ENCODE results near the gene TPST2. TPM values are rescaled to one million over a fixed set of nuclear protein-coding genes. Genes with fewer than 3 reads are reported as not detected.
A peak's percentile ranks its signal among the peaks of the same experiment; 100 is the strongest.

TPST2 gene
- total and polyA plus RNA-seq, 9 of the 15 experiments (the other 6 are each of a cell fraction or from before 2014, with no cell fraction given), result 14.2 to 123 (median 60.1) TPM

DNA sequence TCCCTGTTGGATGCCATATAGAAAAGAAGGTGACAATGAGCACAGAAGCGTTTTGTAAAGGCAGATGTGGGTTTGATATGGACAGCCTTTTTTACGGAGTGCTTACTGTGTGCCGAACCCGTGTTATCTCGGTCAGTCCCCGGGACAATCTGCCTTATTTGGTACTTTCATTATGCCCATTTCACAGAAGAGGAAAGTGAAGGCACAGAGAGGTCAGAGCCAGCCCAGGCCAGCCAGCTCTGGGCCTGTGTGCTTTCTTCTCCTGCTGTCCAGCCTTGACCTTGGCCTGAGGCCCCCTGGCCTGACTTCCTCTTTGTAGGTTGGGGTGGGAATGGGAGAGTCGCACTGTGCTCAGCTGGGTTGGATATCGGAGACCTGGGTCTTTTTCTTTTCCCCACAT is 28.5 kb upstream of the TPST2 start (continued):
- TF ChIP-seq, protein P1, sequence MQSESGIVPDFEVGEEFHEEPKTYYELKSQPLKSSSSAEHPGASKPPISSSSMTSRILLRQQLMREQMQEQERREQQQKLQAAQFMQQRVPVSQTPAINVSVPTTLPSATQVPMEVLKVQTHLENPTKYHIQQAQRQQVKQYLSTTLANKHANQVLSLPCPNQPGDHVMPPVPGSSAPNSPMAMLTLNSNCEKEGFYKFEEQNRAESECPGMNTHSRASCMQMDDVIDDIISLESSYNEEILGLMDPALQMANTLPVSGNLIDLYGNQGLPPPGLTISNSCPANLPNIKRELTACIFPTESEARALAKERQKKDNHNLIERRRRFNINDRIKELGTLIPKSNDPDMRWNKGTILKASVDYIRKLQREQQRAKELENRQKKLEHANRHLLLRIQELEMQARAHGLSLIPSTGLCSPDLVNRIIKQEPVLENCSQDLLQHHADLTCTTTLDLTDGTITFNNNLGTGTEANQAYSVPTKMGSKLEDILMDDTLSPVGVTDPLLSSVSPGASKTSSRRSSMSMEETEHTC (IDR thresholded peaks at IDR 0.05), result no peak
- TF ChIP-seq BCOR (IDR thresholded peaks at IDR 0.05) (peak; percentile 99), HNRNPK (IDR thresholded peaks at IDR 0.05; ENCODE audit: low read depth, low read length, poor library complexity, severe bottlenecking) (no peak), CBX2 (IDR thresholded peaks at IDR 0.05; ENCODE audit: insufficient read depth, low read length, poor library complexity, severe bottlenecking) (no peak), LARP7 (IDR thresholded peaks at IDR 0.05) (no peak), SMARCA5 (IDR thresholded peaks at IDR 0.05) (peak; percentile 95)
- TF ChIP-seq, protein P2, sequence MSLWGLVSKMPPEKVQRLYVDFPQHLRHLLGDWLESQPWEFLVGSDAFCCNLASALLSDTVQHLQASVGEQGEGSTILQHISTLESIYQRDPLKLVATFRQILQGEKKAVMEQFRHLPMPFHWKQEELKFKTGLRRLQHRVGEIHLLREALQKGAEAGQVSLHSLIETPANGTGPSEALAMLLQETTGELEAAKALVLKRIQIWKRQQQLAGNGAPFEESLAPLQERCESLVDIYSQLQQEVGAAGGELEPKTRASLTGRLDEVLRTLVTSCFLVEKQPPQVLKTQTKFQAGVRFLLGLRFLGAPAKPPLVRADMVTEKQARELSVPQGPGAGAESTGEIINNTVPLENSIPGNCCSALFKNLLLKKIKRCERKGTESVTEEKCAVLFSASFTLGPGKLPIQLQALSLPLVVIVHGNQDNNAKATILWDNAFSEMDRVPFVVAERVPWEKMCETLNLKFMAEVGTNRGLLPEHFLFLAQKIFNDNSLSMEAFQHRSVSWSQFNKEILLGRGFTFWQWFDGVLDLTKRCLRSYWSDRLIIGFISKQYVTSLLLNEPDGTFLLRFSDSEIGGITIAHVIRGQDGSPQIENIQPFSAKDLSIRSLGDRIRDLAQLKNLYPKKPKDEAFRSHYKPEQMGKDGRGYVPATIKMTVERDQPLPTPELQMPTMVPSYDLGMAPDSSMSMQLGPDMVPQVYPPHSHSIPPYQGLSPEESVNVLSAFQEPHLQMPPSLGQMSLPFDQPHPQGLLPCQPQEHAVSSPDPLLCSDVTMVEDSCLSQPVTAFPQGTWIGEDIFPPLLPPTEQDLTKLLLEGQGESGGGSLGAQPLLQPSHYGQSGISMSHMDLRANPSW (CRISPR knock-in tag; IDR thresholded peaks at IDR 0.05), result no peak
